22Rv1 (cell line): ENCODE results near the gene AZIN2.
A peak's percentile ranks its signal among the peaks of the same experiment; 100 is the strongest.
"Not testable (repeated sequence)": the region's sequence is repeated elsewhere in the genome, so short reads cannot be mapped to it uniquely, and the experiment has no call there.

ENCODE experiments used
- H3K27ac ChIP-seq: fragments of 450-650 bp; 2 replicates; pipeline ENCODE4 v1.5.1; 2017
- ZFX ChIP-seq: fragments of 450-650 bp; IDR thresholded peaks from 2 replicates; pipeline ENCODE4 v1.6.1; 2017; ENCODE audit warnings: antibody characterized with exemption, borderline replicate concordance
- TF ChIP-seq, protein P1 (sequence below): fragments of 450-650 bp; IDR thresholded peaks from 2 replicates; pipeline ENCODE4 v1.5.1; 2017; ENCODE audit warnings: mild to moderate bottlenecking

AZIN2 gene

GRCh38 chr1:33122483-33123178 lies 41.7 kb downstream of the AZIN2 start:
- TF ChIP-seq, protein P1, sequence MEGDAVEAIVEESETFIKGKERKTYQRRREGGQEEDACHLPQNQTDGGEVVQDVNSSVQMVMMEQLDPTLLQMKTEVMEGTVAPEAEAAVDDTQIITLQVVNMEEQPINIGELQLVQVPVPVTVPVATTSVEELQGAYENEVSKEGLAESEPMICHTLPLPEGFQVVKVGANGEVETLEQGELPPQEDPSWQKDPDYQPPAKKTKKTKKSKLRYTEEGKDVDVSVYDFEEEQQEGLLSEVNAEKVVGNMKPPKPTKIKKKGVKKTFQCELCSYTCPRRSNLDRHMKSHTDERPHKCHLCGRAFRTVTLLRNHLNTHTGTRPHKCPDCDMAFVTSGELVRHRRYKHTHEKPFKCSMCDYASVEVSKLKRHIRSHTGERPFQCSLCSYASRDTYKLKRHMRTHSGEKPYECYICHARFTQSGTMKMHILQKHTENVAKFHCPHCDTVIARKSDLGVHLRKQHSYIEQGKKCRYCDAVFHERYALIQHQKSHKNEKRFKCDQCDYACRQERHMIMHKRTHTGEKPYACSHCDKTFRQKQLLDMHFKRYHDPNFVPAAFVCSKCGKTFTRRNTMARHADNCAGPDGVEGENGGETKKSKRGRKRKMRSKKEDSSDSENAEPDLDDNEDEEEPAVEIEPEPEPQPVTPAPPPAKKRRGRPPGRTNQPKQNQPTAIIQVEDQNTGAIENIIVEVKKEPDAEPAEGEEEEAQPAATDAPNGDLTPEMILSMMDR: no peak
- TF ChIP-seq ZFX: no peak
- no peak overlapping the region for H3K27ac ChIP-seq

GRCh38 chr1:33123266-33123665 lies 42.3 kb downstream of the AZIN2 start:
- TF ChIP-seq, protein P1: no peak
- no peak for TF ChIP-seq ZFX
- no peak overlapping the region for H3K27ac ChIP-seq

- not testable (repeated sequence) for H3K27ac ChIP-seq
These were observed 43.7 kb downstream of the AZIN2 start for GRCh38 chr1:33124647-33125046.

GRCh38 chr1:33126411-33127000 lies 45.6 kb downstream of the AZIN2 start:
- H3K27ac ChIP-seq: peak overlapping the region; percentile 73
- TF ChIP-seq, protein P1: no peak
- TF ChIP-seq ZFX: no peak

- no peak for TF ChIP-seq ZFX
- TF ChIP-seq, protein P1: peak; percentile 97
- peak overlapping the region; percentile 73 for H3K27ac ChIP-seq
These were observed 46.3 kb downstream of the AZIN2 start for GRCh38 chr1:33127001-33127823.

- TF ChIP-seq ZFX: no peak
- TF ChIP-seq, protein P1: no peak
- no peak overlapping the region for H3K27ac ChIP-seq
These were observed 47.8 kb downstream of the AZIN2 start for GRCh38 chr1:33128781-33129180.

GRCh38 chr1:33130297-33130696 lies 49.3 kb downstream of the AZIN2 start:
- TF ChIP-seq, protein P1: no peak
- no peak for TF ChIP-seq ZFX
- no peak overlapping the region for H3K27ac ChIP-seq
